GM12801 (cell line): ENCODE data around the gene HSPG2.

Source experiments
- TF ChIP-seq, protein P1 (sequence below): IDR thresholded peaks from one replicate; pipeline ENCODE4 v1.5.1; 2011; ENCODE audit warnings: control low read depth; ENCODE audit not compliant: insufficient read length; ENCODE audit errors: extremely low read depth

The HSPG2 gene

DNA sequence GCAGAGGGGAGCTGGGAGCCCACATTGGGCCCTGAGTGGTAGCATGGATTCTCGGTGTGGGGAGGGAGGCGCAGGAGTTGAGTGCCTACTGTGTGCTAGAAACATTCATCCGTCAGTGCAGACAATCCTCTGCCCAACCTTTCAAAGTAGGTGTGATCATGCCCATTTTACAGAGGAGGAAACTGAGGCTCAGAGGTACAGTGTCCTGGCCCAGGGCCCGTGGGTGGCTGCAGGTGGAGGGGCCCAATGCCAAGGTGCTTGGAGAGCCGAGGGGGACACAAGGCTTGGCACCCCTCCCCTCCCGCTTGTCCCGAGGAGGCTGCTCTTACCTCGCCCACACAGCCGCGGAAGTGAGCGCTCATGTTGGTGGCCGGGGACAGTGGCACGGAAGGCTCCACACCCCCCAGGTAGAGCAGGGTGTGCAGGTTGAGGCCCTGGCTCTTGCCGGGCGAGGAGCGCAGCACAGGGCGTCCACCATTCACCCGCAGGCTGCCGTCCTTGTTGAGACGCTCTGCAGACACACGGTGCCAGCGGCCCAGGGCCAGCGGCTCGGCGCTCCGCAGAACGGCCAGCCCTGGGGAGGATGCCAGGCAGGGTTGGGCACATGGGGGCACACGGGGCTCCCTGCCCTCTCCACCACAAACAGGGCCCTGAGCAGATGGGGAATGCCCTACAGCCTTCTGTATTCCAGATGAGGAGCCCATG is 108.5 kb downstream of the HSPG2 start:
- TF ChIP-seq, protein P1, sequence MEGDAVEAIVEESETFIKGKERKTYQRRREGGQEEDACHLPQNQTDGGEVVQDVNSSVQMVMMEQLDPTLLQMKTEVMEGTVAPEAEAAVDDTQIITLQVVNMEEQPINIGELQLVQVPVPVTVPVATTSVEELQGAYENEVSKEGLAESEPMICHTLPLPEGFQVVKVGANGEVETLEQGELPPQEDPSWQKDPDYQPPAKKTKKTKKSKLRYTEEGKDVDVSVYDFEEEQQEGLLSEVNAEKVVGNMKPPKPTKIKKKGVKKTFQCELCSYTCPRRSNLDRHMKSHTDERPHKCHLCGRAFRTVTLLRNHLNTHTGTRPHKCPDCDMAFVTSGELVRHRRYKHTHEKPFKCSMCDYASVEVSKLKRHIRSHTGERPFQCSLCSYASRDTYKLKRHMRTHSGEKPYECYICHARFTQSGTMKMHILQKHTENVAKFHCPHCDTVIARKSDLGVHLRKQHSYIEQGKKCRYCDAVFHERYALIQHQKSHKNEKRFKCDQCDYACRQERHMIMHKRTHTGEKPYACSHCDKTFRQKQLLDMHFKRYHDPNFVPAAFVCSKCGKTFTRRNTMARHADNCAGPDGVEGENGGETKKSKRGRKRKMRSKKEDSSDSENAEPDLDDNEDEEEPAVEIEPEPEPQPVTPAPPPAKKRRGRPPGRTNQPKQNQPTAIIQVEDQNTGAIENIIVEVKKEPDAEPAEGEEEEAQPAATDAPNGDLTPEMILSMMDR, result no peak

DNA sequence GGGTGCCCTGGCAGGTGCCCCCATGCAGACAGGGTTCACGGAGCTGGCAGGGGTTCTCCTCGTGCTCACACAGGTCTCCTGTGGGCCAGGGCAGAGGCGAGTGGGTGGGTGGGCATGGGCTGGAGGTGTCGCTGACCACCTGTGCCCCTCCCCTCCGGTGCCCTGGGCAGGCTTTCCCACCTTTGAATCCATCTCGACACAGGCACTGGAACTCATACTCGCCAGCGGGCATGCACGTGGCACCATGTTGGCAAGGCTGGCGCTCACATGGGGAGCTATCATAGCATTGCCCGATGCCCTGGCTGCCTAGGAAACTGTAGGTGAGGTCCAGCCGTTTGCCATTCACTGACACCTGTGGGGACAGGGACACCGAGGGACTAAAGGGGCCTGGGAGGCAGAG is 109.0 kb downstream of the HSPG2 start:
- TF ChIP-seq, protein P1, result no peak

DNA sequence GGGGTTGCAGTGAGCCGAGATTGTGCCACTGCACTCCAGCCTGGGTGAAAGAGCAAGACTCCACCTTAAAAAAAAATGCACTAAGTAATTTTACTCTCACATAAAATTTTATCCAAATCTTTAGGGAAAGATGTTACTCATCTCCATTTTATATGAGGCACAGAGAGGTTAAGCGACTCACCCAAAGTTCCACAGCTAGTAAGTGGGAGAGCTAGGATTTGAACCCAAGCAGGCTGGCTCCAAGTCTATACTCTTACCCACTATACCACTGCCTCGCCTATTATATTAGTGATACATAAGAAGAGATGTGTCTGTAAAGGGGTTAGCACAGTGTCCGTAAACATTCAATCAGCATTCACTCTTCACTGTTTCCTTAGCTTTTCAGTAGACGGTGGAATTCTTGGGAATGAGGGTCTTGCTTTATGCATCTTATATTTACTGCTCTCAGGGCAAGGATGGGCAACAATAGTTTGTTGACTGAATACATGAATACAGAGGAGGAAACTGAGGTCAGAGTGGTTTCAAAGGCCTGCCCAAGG is 109.9 kb downstream of the HSPG2 start:
- TF ChIP-seq, protein P1, result no peak

DNA sequence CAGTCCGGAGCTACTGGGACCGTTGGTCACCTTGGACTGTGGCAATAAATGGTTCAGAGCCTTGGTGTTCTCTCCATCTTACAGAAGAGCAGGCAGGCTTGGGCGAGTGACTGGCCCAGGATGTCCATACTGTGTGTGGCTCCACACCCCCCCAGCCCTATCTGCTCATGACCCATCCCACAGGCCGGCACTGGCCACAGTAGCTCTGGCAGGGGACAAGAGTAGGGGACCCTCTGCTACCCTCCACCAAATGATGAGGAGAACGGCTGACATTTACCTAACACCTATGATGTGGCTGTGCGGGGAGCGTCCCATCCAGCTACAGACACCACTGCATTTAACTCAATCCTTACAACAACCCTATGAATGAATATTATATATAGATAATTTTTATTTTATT is 111.7 kb downstream of the HSPG2 start:
- TF ChIP-seq, protein P1, result no peak

DNA sequence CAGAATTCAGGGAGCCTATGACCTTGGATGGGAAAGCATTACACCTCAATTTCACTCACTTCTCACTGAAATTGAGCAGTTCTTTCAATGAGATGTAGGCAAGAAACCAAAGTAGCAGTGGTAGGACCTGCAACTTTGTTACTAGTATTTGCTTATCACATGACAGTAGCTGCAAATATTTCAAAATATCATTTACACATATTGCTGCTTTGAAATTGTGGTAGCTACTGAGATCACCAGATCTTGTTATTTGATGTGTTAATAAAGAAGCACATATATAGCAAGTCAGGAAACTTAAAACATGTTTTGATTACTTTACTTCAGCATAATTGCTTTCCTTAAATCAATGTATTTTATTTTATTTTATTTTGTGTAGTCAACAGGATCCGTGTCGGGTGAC is 112.2 kb downstream of the HSPG2 start:
- TF ChIP-seq, protein P1, result no peak

DNA sequence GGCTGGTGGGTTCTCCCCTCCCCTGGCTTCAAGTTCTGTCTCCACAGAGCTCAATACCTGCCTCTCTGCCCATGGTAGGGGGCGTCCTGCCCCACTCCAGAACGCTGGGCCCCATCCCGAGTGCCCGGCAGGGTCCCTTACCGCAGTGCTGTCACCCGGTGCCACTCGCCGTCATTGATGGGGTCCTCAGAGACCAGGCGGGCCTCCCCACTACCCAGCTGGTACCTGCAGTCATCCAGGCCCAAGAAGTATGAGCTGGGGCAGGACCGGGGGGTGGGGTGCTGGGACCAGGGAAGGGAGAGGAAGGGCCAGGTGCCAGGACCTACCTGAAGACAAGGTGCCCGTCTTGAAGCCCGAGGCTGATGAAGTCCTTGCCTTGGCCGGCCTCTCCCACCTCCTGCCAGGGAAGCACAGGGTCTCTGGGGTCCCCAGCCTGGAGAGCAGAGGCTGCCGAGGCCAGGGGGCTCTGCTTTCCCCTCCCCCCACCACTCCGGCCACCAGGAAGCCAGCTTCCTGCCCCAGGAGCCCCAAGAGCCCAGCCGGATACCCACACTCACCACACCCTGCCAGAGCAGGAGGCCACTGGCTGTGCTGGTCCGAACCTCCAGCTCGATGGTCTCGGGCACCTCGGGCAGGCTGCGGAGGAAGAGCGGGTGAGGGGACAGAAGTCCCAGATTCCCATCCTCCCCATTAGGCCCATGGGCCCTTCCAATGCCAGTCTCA is 113.0 kb downstream of the HSPG2 start:
- TF ChIP-seq, protein P1, result no peak

DNA sequence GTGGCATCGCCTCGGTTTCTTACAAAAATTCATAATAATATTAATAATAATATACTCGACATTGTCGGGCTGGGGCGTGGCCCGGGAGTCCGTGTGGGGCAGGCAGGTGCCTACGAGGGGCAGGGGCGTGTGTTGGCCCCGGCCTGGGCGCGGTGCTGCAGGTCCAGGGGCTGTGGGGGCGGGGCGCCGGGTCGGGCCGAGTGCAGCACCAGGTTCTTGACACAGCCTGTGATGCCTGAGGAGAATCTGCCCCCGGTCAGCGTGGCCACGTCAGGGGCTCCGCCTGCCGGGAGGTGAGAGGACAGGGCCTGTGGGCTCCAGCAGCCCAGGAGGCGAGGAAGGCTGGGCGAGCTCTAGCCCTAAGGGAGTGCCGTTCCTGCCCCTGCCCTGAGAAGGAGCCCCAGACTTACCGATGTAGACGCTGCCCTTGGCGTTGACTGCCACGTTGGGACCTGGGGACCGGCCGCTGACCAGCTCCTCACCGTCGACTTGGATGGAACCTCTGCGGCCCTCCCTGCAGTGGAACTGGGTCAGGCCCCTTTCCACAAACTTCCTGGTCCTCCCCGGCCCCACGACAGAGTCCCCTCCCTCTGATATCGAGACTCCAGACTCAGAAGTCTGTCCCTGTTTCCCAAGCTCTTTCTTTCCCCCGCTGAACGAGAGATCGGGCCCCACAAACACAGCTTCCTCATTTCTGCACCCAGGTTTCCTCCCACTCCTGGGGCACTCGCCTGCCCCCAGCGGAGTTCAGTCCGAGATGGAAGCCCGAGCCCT is 113.7 kb downstream of the HSPG2 start:
- TF ChIP-seq, protein P1, result no peak
